GM13976 (cell line): Measurements from ENCODE around the gene TFF2.

Experiments used
- DNase-seq: peaks from one replicate; pipeline ENCODE4 v3.0.0; 2012; ENCODE audit warnings: low spot score
- CTCF ChIP-seq: IDR thresholded peaks from 2 replicates; pipeline ENCODE4 v1.5.1; 2012; ENCODE audit warnings: borderline replicate concordance, mild to moderate bottlenecking; ENCODE audit not compliant: insufficient read depth; ENCODE audit errors: extremely low read depth, missing control alignments, control extremely low read depth
- in situ Hi-C: fragments of 300-500 bp; cut with MboI; formaldehyde crosslinking; loops from one replicate; pipeline ENCODE4 v1.12.0; 2022; ENCODE audit warnings: low sequenced_read_pairs, mixed read lengths, inconsistent platforms; ENCODE audit not compliant: unreplicated experiment

The TFF2 gene

GRCh38 chr21:42375506-42375905, 24.7 kb upstream of the TFF2 start:
- no peak for TF ChIP-seq CTCF
- no peak for DNase-seq
- in situ Hi-C loops = no loop called here

- TF ChIP-seq CTCF = no peak
- in situ Hi-C loops = no loop called here
- no peak for DNase-seq
Measured at GRCh38 chr21:42374864-42375499, 24.2 kb upstream of the TFF2 start.

- TF ChIP-seq CTCF = no peak
- in situ Hi-C loops = no loop called here
- DNase-seq = no peak
Measured at GRCh38 chr21:42374457-42374856, 23.7 kb upstream of the TFF2 start.

DNA sequence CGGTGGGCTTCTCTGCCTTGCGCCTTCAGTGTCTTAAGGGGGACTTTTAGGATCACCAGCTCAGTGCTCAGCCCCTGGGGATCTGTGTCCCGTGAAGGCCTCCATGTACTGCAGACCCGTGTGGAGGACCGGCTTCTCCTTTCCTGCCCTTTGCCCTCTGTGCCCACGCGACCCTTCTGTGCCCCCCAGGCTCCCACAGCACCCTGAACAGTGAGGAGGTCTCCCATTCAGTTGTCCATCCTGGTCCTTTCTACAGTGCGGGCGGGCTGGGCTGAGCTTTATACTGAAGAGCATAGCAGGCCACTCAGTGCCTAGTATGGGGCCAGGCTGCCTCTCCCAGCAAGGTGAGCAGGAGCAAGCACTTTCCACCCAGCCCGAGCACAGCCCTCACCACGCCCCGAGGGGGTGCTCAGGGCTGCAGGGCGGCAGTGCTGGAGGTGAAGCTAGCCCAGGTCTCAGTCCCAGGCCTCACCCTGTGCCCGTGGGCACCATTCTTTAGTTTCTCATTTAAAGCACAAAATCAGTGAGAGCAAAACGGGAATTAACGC, 23.2 kb upstream of the TFF2 start:
- DNase-seq = no peak
- in situ Hi-C loops = no loop called here
- no peak for TF ChIP-seq CTCF

- TF ChIP-seq CTCF = no peak
- DNase-seq = no peak
- in situ Hi-C loops = no loop called here
Measured at GRCh38 chr21:42373196-42373907, 22.6 kb upstream of the TFF2 start.

DNA sequence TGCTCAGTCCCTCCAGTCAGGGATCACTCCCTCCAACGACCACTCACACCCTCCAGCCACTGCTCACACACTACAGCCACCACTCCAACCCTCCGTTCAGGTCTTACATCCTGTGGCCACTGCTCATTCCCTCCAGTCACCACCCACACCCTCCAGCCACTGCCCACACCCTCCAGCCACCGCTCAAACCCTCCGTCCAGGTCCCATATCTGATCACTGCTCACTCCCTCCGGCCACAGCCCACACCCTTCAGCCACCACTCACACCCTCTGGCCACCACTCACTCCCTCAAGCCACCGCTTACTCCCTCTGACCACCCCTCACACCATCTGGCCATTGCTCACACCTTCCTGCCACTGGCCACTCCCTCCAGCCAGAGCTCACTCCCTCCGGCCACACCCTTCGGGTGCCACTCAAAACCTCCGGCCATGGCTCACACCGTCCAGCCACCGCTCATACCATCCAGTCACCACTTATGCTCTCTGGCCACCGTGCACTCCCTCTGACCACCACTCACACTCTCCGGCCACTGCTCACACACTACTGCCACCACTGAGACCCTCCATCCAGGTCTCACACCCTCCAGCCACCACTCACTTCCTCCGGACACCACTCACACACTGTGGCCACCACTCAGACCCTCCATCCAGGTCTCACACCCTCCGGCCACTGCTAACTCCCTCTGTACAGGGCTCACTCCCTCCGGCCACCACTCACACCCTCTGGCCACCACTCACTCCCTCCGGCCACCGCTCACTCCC, 20.3 kb upstream of the TFF2 start:
- no peak for TF ChIP-seq CTCF
- in situ Hi-C loops = no loop called here
- no peak for DNase-seq
